Sigmoid colon (tissue), 7 donors: ENCODE data around the gene BRD4. TPM values are rescaled to one million over a fixed set of nuclear protein-coding genes. Genes with fewer than 3 reads are reported as not detected.

Source experiments
- DNase-seq: peaks from one replicate; pipeline ENCODE4 v3.0.0-alpha.2; 2019
- H3K27ac ChIP-seq, 4 donors: fragments of 200-600 bp; sonication (generic); one replicate each; pipeline ENCODE4 v1.5.1; 2016 to 2019; ENCODE audit warnings: mild to moderate bottlenecking in 1 of 4
- H3K27me3 ChIP-seq, 3 donors: fragments of 200-600 bp; sonication (generic); one replicate each; pipeline ENCODE4 v1.5.1; 2019; ENCODE audit warnings: mild to moderate bottlenecking in 1 of 3
- H3K36me3 ChIP-seq, 4 donors: fragments of 200-600 bp; sonication (generic); one replicate each; pipeline ENCODE4 v1.5.1; 2016 to 2019
- H3K4me1 ChIP-seq, 4 donors: fragments of 200-600 bp; sonication (generic); one replicate each; pipeline ENCODE4 v1.5.1; 2017 to 2019
- H3K4me3 ChIP-seq, 4 donors: fragments of 200-600 bp; sonication (generic); one replicate each; pipeline ENCODE4 v1.5.1; 2017 to 2019; ENCODE audit warnings: mild to moderate bottlenecking in 2 of 4, moderate library complexity in 1 of 4
- H3K9me3 ChIP-seq, 4 donors: fragments of 200-600 bp in 3 of 4; sonication (generic) in 3 of 4; one replicate each; pipeline versions ENCODE4 v1.5.1 to v1.6.1; 2013 to 2019
- CTCF ChIP-seq, 4 experiments: fragments of 450-650 bp in 3 of 4; fragments of 200-600 bp in 1 of 4; IDR thresholded peaks; one replicate each; pipeline ENCODE4 v1.5.1; 2016 to 2019; ENCODE audit warnings: antibody characterized with exemption in 4 of 4, mild to moderate bottlenecking in 3 of 4, moderate library complexity in 2 of 4
- EP300 ChIP-seq, 4 donors: sonication (generic); formaldehyde crosslinking; IDR thresholded peaks; one replicate each; pipeline ENCODE4 v1.6.1; 2017; ENCODE audit warnings: antibody characterized with exemption in 4 of 4
- POLR2A ChIP-seq, 2 donors: fragments of 450-650 bp; IDR thresholded peaks; one replicate each; pipeline ENCODE4 v1.6.1; 2016; ENCODE audit warnings: antibody characterized with exemption in 2 of 2, mild to moderate bottlenecking in 2 of 2, moderate library complexity in 2 of 2
- POLR2AphosphoS5 ChIP-seq, 4 donors: sonication (generic); formaldehyde crosslinking; IDR thresholded peaks; one replicate each; pipeline ENCODE4 v1.6.1; 2017; ENCODE audit warnings: antibody characterized with exemption in 4 of 4
- WGBS, 2 donors: extraction: QIAGEN DNeasy Blood & Tissue Kit; methylation state at CpG; one replicate each; pipeline ENCODE4 v1.1.7; 2013; 5-methylcytosine and 5-hydroxymethylcytosine counted together
- intact Hi-C: fragments of 100-400 bp; cut with DNase I; formaldehyde crosslinking; loops from one replicate; pipeline ENCODE4 v1.15.1; 2023
- polyA plus RNA-seq, 3 donors: library from polyadenylated mRNA; stranded (reverse); fragments of 200-250 nt; gene quantifications; one replicate each; pipeline ENCODE4 v1.2.3, GENCODE V29; 2013
- total RNA-seq, 4 donors: library from RNA; depleted of rRNA; stranded (reverse); fragments of >200 nt; gene quantifications; one replicate each; pipeline ENCODE4 v1.1.0, GENCODE V29; 2016
- donor health status: healthy with polysubstance abuse.
- donor health status: Bipolar disorder and iron deficiency.
- donor health status: healthy.

BRD4 gene
- total and polyA plus RNA-seq, 7 donors: 9.0 to 43.8 (median 20.1) TPM

DNA sequence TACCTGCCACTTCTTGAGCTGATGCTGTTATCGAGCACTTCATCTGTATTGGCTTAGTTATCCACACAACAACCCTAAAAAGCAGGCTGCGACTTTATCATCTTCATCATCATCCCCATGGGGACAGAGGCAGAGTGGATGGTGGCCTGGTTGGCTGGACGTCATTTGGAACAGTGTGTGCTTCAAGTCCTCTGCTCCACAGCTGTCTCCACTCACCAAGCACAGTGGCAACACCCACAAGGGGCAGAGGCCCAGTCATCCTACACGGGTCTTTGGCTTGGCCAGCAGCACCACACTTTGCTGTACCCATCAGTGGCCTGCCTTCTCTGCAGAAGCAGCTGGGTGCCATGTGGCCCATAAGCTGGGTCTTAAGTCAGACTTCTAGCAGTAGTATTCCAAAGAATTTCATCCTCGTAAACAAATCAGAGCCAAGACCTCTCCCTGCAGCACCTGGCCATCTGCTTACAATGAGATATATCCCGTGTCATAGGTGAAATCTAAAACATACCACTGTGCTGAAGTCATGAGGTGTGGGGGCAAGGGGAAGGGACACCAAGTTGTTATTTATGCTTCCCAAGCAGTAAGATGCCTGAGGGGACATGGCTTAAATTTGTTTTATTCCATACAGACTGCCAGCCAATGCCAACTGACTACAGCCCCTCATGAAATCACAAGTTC is 52.2 kb downstream of the BRD4 start:
- peaks cover 0 to 100% (median 99%) of the 10 kb centered on the region in 4 donors for H3K4me1 ChIP-seq
- 63 to 74% methylated on average over 6 of the region's 6 CpGs for WGBS, 2 donors

DNA sequence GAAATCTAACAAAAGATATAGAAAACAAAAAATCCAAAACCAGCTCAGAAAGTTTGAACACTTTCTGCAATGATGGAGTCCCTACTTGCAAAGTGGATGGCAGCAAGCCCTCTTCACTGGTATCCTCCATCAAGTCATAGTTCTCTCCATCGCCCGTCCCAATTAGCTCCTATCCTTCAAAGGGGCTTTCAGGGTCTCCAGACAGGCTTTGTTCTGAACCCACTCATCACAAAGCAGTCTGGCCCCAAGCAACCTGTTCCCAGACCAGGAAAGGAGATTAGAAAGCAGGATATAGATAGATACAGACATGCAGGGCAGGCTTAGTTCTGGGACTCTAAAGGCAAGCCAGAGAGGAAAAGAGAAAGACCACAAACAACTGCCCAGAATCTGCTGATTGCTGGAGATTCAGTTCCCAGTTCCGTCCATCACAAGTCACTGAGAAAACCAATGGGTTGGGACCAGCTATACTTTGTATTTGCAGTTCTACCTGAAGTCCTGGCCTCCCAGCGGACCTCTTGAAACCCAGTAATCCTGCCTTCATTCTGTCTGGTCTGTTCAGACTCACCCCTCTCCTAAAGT is 52.9 kb downstream of the BRD4 start:
- no peak overlapping the region for H3K4me3 ChIP-seq
- WGBS, 2 donors: 86 to 94% methylated on average over 4 of the region's 4 CpGs

More for the DNA sequence above, 52.2 kb downstream of the BRD4 start:
- no peak for DNase-seq
- TF ChIP-seq CTCF (IDR thresholded peaks at IDR 0.05): no peak
- TF ChIP-seq POLR2AphosphoS5 (IDR thresholded peaks at IDR 0.05): peak in 2 of 4 donors; percentile 23 to 35
- TF ChIP-seq EP300 (IDR thresholded peaks at IDR 0.05): no peak
- Histone ChIP-seq H3K9me3 (no peaks in the 10 kb centered on the region), H3K4me3 (no peak overlapping the region), H3K27ac (peak overlapping the region; percentile 47 to 78 (median 76)), H3K27me3 (no peaks in the 10 kb centered on the region), H3K36me3 (no peaks in the 10 kb centered on the region)
- intact Hi-C loops: loop anchor here (2.0 kb wide), 1 partner anchor 17 kb away; no protein-coding TSS in a partner anchor

DNA sequence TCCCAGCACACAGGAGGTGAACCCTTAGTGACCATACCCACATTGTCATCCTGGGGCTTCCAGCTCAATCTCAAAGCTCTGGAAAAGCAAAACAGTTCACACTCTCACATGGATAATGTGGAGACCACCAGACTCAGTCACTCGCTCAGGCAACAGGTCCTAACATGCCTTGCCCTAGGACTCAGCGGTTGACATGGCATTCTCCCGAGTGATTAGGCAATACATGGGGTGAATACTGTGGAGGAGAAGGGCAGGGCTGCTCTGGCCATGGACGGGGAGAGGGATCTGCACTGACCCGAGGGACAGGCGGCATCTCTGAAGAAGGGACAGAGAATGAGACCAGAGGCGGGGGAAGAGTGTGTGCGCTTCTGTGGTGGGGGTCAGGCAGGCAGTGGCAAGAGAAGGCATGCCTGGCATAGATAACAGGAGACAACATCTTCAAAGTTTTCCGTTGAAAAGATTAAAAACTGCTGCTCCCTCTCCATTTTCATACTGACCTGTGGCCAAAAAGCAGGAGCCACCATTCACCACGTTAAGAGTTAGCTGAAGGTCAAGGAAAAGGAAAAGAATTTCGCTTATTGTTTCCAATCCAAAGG is 55.6 kb downstream of the BRD4 start:
- TF ChIP-seq CTCF (IDR thresholded peaks at IDR 0.05) (no peak), POLR2A (IDR thresholded peaks at IDR 0.05) (no peak), EP300 (IDR thresholded peaks at IDR 0.05) (no peak), POLR2AphosphoS5 (IDR thresholded peaks at IDR 0.05) (no peak)

More for the DNA sequence above, 52.9 kb downstream of the BRD4 start:
- TF ChIP-seq EP300 (IDR thresholded peaks at IDR 0.05) (no peak), POLR2AphosphoS5 (IDR thresholded peaks at IDR 0.05) (no peak), CTCF (IDR thresholded peaks at IDR 0.05) (no peak)
- H3K36me3 ChIP-seq: no peaks in the 10 kb centered on the region
- H3K4me1 ChIP-seq: peaks cover 0 to 100% (median 99%) of the 10 kb centered on the region in 4 donors
- H3K27me3 ChIP-seq: no peaks in the 10 kb centered on the region
- peak overlapping the region; percentile 47 to 78 (median 76) for H3K27ac ChIP-seq
- no peak for DNase-seq
- H3K9me3 ChIP-seq: no peaks in the 10 kb centered on the region
- intact Hi-C loops: no loop called here

GRCh38 chr19:15274477-15274876 is 57.9 kb downstream of the BRD4 start:
- H3K4me1 ChIP-seq: peaks cover 0 to 92% (median 81%) of the 10 kb centered on the region in 4 donors

More for the DNA sequence above, 55.6 kb downstream of the BRD4 start:
- H3K4me1 ChIP-seq: peaks cover 0 to 99% (median 93%) of the 10 kb centered on the region in 4 donors
- H3K27ac ChIP-seq: peak overlapping the region in 2 of 4 donors; percentile 8 to 77
- no peak for DNase-seq
- 85 to 86% methylated on average over 11 of the region's 11 CpGs for WGBS, 2 donors
- intact Hi-C loops: no loop called here
- no peaks in the 10 kb centered on the region for H3K27me3 ChIP-seq
- H3K9me3 ChIP-seq: no peaks in the 10 kb centered on the region
- H3K36me3 ChIP-seq: peaks cover 0 to 11% (median 10%) of the 10 kb centered on the region in 4 donors
- H3K4me3 ChIP-seq: no peak overlapping the region

GRCh38 chr19:15269806-15270205 is 62.5 kb downstream of the BRD4 start:
- intact Hi-C loops: loop anchor here (5.0 kb wide), 1 partner anchor 162 kb away; no protein-coding TSS in a partner anchor
- TF ChIP-seq POLR2A (IDR thresholded peaks at IDR 0.05) (no peak), CTCF (IDR thresholded peaks at IDR 0.05) (no peak), EP300 (IDR thresholded peaks at IDR 0.05) (no peak), POLR2AphosphoS5 (IDR thresholded peaks at IDR 0.05) (no peak)
- peaks cover 0 to 93% (median 79%) of the 10 kb centered on the region in 4 donors for H3K4me1 ChIP-seq
- WGBS, 2 donors: 80 to 85% methylated on average over 6 of the region's 6 CpGs
- no peak for DNase-seq
- H3K27ac ChIP-seq: no peak overlapping the region
- peaks cover 6 to 55% (median 18%) of the 10 kb centered on the region in 4 donors for H3K36me3 ChIP-seq
- no peaks in the 10 kb centered on the region for H3K27me3 ChIP-seq
- no peaks in the 10 kb centered on the region for H3K9me3 ChIP-seq
- no peak overlapping the region for H3K4me3 ChIP-seq

More at GRCh38 chr19:15274477-15274876, 57.9 kb downstream of the BRD4 start:
- no peak for TF ChIP-seq EP300 (IDR thresholded peaks at IDR 0.05)
- TF ChIP-seq POLR2AphosphoS5 (IDR thresholded peaks at IDR 0.05): peak in 2 of 4 donors; percentile 17 to 34
- peak overlapping the region in 2 of 4 donors; percentile 0 to 46 for H3K27ac ChIP-seq
- H3K4me3 ChIP-seq: no peak overlapping the region
- DNase-seq: no peak
- H3K27me3 ChIP-seq: no peaks in the 10 kb centered on the region
- H3K36me3 ChIP-seq: peaks cover 0 to 32% (median 14%) of the 10 kb centered on the region in 4 donors
- intact Hi-C loops: no loop called here
- no peaks in the 10 kb centered on the region for H3K9me3 ChIP-seq
- 89 to 97% methylated on average over 4 of the region's 4 CpGs for WGBS, 2 donors
